Pancreas (tissue), 10 donors: ENCODE data around the gene SMURF2. TPM values are rescaled to one million over a fixed set of nuclear protein-coding genes. Genes with fewer than 3 reads are reported as not detected.
A peak's percentile ranks its signal among the peaks of the same experiment; 100 is the strongest.

Source experiments
- ATAC-seq, 4 donors: fragments of 200-7000 bp; cut with Tn5 transposase; one replicate each; pipeline versions ENCODE4 v1.8.0 to v1.9.1; 2020; ENCODE audit warnings: mild to moderate bottlenecking in 4 of 4, moderate library complexity in 4 of 4
- DNase-seq, 6 donors: peaks; one replicate each; pipeline ENCODE4 v3.0.0-alpha.2; 2020
- FAIRE-seq: peaks from 2 replicates; lab custom pipeline; 2012; peaks lifted over from hg19 to GRCh38; lab: Jason Lieb, UNC
- H3K27ac ChIP-seq, 4 donors: fragments of 200-600 bp; sonication (generic); 1 replicate in 3 of 4; 2 replicates in 1 of 4; pipeline versions ENCODE4 v1.5.0 to v1.8.0; 2020
- H3K27me3 ChIP-seq, 4 donors: fragments of 200-600 bp; one replicate each; pipeline ENCODE4 v1.8.0; 2021
- H3K36me3 ChIP-seq, 3 donors: fragments of 200-600 bp; sonication (generic) in 1 of 3; one replicate each; pipeline versions ENCODE4 v1.5.0 to v1.8.0; 2020 to 2021
- H3K4me1 ChIP-seq, 3 donors: fragments of 200-600 bp; one replicate each; pipeline ENCODE4 v1.8.0; 2021
- H3K4me3 ChIP-seq, 4 donors: fragments of 200-600 bp; sonication (generic) in 2 of 4; one replicate each; pipeline versions ENCODE4 v1.5.0 to v1.8.0; 2020 to 2021
- H3K9me3 ChIP-seq, 4 donors: fragments of 200-600 bp; one replicate each; pipeline ENCODE4 v1.8.0; 2021
- WGBS, 2 donors: extraction: QIAGEN DNeasy Blood & Tissue Kit; methylation state at CpG; one replicate each; pipeline ENCODE4 v1.1.7; 2013; 5-methylcytosine and 5-hydroxymethylcytosine counted together
- intact Hi-C, 3 donors: fragments of 100-400 bp; cut with DNase I; formaldehyde crosslinking; loops; one replicate each; pipeline versions ENCODE4 v1.11.1 to v1.14.2; 2022
- polyA plus RNA-seq, 2 donors: library from polyadenylated mRNA; stranded (reverse); fragments of 200-250 nt; gene quantifications; one replicate each; pipeline ENCODE4 v1.2.3, GENCODE V29; 2013
- total RNA-seq, 6 donors: library from RNA; stranded (reverse); fragmentation: NEBNext Ultra II Directional in 4 of 6; extraction: Animal tissue kit (Norgen Biotek cat#: 25700) in 4 of 6; gene quantifications; one replicate each; pipeline versions ENCODE4 v1.2.1 to v1.2.4, GENCODE V29; 2021 to 2023
- TF ChIP-seq, protein P1 (sequence below), 4 donors: fragments of 200-600 bp; sonication (generic) in 3 of 4; IDR thresholded peaks; one replicate each; pipeline versions ENCODE4 v1.5.0 to v1.8.0; 2021; ENCODE audit warnings: antibody characterized with exemption in 4 of 4
- donor health status: healthy with polysubstance abuse.
- donor health status: DM: no; HTN: no; CAD: no; lungs with moderate emphysema.
- donor health status: DM: no; HTN: no; CAD: no.
- donor health status: control.
- donor health status: control.
- donor health status: Bipolar disorder and iron deficiency.
- donor health status: DM: yes; HTN: yes; CAD: no.
- donor health status: DM: no; HTN: no; CAD: no.
- donor health status: DM: no; HTN: no; CAD: no.
- donor health status: DM: yes; HTN: yes; CAD: no.

Gene SMURF2
- total and polyA plus RNA-seq, 8 donors: 3.0 to 17.1 (median 8.0) TPM

DNA sequence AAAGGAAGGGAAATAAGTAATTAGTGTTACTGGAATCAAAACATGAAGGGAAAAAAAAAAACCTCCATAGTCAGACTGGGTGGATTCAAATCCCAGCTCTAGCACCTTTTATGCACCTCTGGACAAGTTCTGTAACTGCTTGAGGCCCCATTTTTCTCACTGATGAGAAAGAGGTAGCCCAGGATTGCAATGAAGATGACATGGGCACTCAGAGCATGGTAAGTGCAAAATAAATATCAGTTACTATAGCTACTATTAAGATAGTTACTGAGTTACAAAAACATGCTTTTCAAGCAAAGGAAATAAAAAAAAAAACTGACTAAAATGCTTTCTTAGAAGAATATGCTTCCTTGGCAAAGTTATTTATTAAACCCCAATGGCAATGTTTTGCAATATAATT is 96.5 kb downstream of the SMURF2 start:
- intact Hi-C loops: no loop called here
- no peak overlapping the region for H3K27ac ChIP-seq
- no peaks in the 10 kb centered on the region for H3K27me3 ChIP-seq
- FAIRE-seq (no peak), DNase-seq (no peak), ATAC-seq (peak in 2 of 4 donors; percentile 58 to 60)
- peaks cover 0 to 8% (median 6%) of the 10 kb centered on the region in 3 donors for H3K4me1 ChIP-seq
- no peak overlapping the region for H3K4me3 ChIP-seq
- H3K9me3 ChIP-seq: no peaks in the 10 kb centered on the region
- peaks cover 0 to 19% (median 11%) of the 10 kb centered on the region in 3 donors for H3K36me3 ChIP-seq
- TF ChIP-seq, protein P1, sequence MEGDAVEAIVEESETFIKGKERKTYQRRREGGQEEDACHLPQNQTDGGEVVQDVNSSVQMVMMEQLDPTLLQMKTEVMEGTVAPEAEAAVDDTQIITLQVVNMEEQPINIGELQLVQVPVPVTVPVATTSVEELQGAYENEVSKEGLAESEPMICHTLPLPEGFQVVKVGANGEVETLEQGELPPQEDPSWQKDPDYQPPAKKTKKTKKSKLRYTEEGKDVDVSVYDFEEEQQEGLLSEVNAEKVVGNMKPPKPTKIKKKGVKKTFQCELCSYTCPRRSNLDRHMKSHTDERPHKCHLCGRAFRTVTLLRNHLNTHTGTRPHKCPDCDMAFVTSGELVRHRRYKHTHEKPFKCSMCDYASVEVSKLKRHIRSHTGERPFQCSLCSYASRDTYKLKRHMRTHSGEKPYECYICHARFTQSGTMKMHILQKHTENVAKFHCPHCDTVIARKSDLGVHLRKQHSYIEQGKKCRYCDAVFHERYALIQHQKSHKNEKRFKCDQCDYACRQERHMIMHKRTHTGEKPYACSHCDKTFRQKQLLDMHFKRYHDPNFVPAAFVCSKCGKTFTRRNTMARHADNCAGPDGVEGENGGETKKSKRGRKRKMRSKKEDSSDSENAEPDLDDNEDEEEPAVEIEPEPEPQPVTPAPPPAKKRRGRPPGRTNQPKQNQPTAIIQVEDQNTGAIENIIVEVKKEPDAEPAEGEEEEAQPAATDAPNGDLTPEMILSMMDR (IDR thresholded peaks at IDR 0.05): no peak

DNA sequence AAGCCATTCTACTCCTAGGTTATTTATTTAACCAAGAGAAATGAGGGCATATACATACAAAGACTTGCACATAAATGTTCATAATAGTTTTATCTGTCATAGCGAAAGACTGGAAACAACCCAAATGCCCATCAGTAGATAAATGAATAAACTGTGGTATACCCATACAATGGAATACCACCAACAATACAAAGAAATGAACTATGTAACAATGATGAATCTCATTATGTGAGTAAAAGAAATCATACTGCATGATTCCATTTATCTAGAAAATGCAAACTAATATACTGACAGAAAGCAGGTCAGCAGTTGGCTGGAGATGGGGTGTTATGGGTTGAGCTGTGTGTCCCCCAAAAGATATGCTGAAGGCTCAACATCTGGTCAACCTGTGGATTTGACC is 98.0 kb downstream of the SMURF2 start:
- WGBS, 2 donors: 90% methylated on average over 1 of the region's 1 CpG
- Histone ChIP-seq H3K4me3 (no peak overlapping the region), H3K36me3 (peaks cover 0 to 21% (median 11%) of the 10 kb centered on the region in 3 donors), H3K4me1 (peaks cover 0 to 8% (median 6%) of the 10 kb centered on the region in 3 donors), H3K27ac (no peak overlapping the region), H3K9me3 (no peaks in the 10 kb centered on the region), H3K27me3 (no peaks in the 10 kb centered on the region)
- TF ChIP-seq, protein P1 (IDR thresholded peaks at IDR 0.05): no peak
- FAIRE-seq (no peak), ATAC-seq (no peak), DNase-seq (no peak)
- intact Hi-C loops: no loop called here

DNA sequence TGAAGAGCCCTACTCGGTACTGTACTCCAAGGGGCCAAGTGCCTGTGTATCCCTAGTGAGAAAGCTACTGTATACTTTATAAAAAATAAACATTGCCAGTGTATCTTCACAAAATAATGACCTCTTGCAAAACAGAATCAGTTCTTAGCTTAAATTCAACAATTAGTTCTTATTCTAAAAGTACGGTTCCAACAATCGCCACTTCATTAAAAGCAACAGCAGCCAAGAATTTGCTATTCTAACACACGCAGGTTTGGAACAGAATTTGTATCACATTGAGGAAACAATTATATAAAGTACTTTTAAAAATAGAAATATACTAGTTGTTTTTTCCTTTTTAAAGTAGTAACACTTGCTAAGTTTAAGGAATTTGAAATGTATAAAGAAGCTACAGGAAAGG is 106.8 kb downstream of the SMURF2 start:
- Histone ChIP-seq H3K9me3 (no peaks in the 10 kb centered on the region), H3K27me3 (no peaks in the 10 kb centered on the region), H3K27ac (no peak overlapping the region), H3K36me3 (peaks cover 0 to 16% (median 0%) of the 10 kb centered on the region in 3 donors), H3K4me3 (no peak overlapping the region), H3K4me1 (no peaks in the 10 kb centered on the region)
- TF ChIP-seq, protein P1 (IDR thresholded peaks at IDR 0.05): no peak
- WGBS, 2 donors: 91 to 93% methylated on average over 4 of the region's 4 CpGs
- no peak for FAIRE-seq
- ATAC-seq: no peak
- intact Hi-C loops: no loop called here
- no peak for DNase-seq

DNA sequence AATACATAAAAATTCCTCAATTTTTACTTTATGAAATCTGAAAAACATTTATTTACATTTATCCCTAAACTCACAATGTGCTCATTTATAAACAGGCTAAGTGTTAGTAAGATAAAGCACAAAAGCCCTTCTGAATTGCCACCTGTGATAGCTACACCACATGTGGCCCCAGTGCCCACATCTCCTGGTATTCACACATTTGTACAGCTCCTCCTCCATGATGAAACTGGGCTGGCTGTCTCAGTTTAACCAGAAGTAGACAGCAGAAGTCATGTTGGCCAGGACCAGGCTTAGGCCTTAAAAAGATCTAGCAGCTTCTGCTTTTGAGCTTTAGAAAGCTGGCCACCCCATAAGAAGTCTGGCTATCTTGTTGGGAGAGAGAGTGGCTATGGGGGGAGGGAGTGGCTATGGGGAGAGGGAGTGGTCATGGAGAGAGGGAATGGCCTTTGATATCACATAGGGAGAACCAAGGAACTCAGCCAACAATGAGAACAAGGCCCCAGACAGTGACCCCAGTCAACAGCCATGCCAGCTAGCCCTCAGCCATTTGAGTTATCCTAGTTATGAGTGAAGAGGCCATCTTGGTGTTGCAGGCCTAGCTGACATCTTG is 108.0 kb downstream of the SMURF2 start:
- intact Hi-C loops: no loop called here
- Histone ChIP-seq H3K9me3 (no peaks in the 10 kb centered on the region), H3K27me3 (no peaks in the 10 kb centered on the region), H3K4me3 (no peak overlapping the region), H3K4me1 (no peaks in the 10 kb centered on the region), H3K27ac (no peak overlapping the region), H3K36me3 (peaks cover 0 to 9% (median 0%) of the 10 kb centered on the region in 3 donors)
- FAIRE-seq (no peak), ATAC-seq (peak in 1 of 4 donors; percentile 21), DNase-seq (no peak)
- TF ChIP-seq, protein P1 (IDR thresholded peaks at IDR 0.05): no peak

DNA sequence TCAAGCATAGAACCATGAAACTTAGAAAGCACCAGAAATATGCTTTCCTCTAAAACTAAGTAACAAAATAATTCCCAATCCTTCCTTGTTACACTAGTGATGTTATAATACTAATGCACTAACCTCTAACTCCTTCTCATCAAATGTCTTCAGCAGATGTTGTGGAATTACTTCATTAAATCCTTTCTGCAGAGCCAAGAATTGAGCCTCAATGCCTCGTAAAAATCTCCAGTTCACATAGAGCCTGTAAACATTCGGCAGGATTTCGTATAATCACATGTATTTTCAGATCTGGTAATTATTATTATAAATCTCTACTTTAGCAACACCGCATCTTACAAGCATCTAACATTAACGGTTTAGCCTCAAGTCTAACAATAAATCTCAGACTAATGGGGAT is 110.6 kb downstream of the SMURF2 start:
- FAIRE-seq (no peak), ATAC-seq (no peak), DNase-seq (no peak)
- intact Hi-C loops: no loop called here
- TF ChIP-seq, protein P1 (IDR thresholded peaks at IDR 0.05): no peak
- H3K27me3 ChIP-seq: no peaks in the 10 kb centered on the region
- no peak overlapping the region for H3K27ac ChIP-seq
- no peak overlapping the region for H3K4me3 ChIP-seq
- 91 to 94% methylated on average over 5 of the region's 5 CpGs for WGBS, 2 donors
- H3K36me3 ChIP-seq: peaks cover 0 to 20% (median 0%) of the 10 kb centered on the region in 3 donors
- H3K9me3 ChIP-seq: no peaks in the 10 kb centered on the region
- no peaks in the 10 kb centered on the region for H3K4me1 ChIP-seq
